Erythroblast (primary cell): ENCODE results near the gene SGCD.

Experiments
- GATA1 ChIP-seq: IDR thresholded peaks from 2 replicates; pipeline ENCODE4 v1.6.1; 2011; ENCODE audit warnings: low read depth, mild to moderate bottlenecking, control low read depth, low read length, moderate library complexity
- POLR2A ChIP-seq: IDR thresholded peaks from 2 replicates; pipeline ENCODE4 v1.6.1; 2011; ENCODE audit warnings: mild to moderate bottlenecking, low read length

DNA sequence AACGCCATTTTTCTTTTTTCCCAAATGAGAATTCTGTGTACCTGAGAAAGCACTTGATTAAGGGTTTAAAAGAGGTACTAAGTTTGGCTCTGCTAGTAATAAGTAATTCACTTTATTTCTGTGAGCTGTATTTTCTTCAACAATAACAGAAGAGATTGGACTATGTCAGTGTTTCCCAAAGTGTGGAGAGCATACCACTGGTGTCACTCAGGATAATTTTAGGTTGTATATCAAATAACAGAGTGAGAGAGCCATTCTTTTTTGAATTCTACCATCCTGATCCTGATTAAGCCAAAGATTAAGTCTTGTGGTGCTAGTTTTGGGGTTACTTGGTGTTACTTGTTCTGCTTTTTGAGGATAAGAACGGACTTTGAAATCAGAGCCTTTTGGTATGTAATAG, 380.8 kb downstream of the SGCD start:
- TF ChIP-seq POLR2A (no peak), GATA1 (no peak)
